Lung (tissue), 12 donors: Measurements from ENCODE around the gene FASN. TPM values are rescaled to one million over a fixed set of nuclear protein-coding genes. Genes with fewer than 3 reads are reported as not detected.

Experiments
- ATAC-seq: fragments of 200-7000 bp; cut with Tn5 transposase; one replicate; pipeline ENCODE4 v1.9.1; 2020; ENCODE audit warnings: moderate number of reproducible peaks; ENCODE audit not compliant: insufficient read depth, low FRiP score
- DNase-seq, 3 donors: peaks; one replicate each; pipeline ENCODE4 v3.0.0-alpha.2; 2013 to 2017
- H3K27ac ChIP-seq, 2 donors: one replicate each; pipeline ENCODE4 v1.5.1; 2013; ENCODE audit warnings: mild to moderate bottlenecking in 2 of 2, moderate library complexity in 2 of 2, control low read depth in 1 of 2, inconsistent platforms in 1 of 2, low read depth in 1 of 2, low read length in 1 of 2
- H3K27me3 ChIP-seq, 3 donors: one replicate each; pipeline ENCODE4 v1.5.1; 2013; ENCODE audit warnings: low read length in 2 of 3; ENCODE audit not compliant: control insufficient read depth in 3 of 3, insufficient read depth in 3 of 3
- H3K36me3 ChIP-seq, 4 donors: one replicate each; pipeline ENCODE4 v1.5.1; 2013; ENCODE audit warnings: low read length in 4 of 4, mild to moderate bottlenecking in 1 of 4, moderate library complexity in 1 of 4; ENCODE audit not compliant: control insufficient read depth in 4 of 4, insufficient read depth in 4 of 4
- H3K4me1 ChIP-seq, 5 donors: one replicate each; pipeline ENCODE4 v1.5.1; 2013; ENCODE audit warnings: low read length in 5 of 5, mild to moderate bottlenecking in 2 of 5, moderate library complexity in 1 of 5; ENCODE audit not compliant: control insufficient read depth in 5 of 5, insufficient read depth in 5 of 5
- H3K4me3 ChIP-seq: one replicate; pipeline ENCODE4 v1.5.1; 2013; ENCODE audit warnings: mild to moderate bottlenecking, control low read depth, moderate library complexity
- H3K9ac ChIP-seq, 2 donors: one replicate each; pipeline ENCODE4 v1.5.1; 2013; ENCODE audit warnings: low read length in 2 of 2, control low read depth in 1 of 2; ENCODE audit not compliant: insufficient read depth in 1 of 2
- H3K9me3 ChIP-seq, 4 donors: one replicate each; pipeline ENCODE4 v1.5.1; 2013; ENCODE audit warnings: low read length in 3 of 4, mild to moderate bottlenecking in 1 of 4, moderate library complexity in 1 of 4; ENCODE audit not compliant: control insufficient read depth in 4 of 4, insufficient read depth in 3 of 4
- WGBS, 2 donors: extraction: QIAGEN DNeasy Blood & Tissue Kit; methylation state at CpG; one replicate each; pipeline ENCODE4 v1.1.7; 2013; 5-methylcytosine and 5-hydroxymethylcytosine counted together
- polyA plus RNA-seq, 2 donors: library from polyadenylated mRNA; stranded (reverse); fragments of 200-250 nt; gene quantifications; one replicate each; pipeline ENCODE4 v1.2.1, GENCODE V29; 2013
- total RNA-seq, 2 donors: library from RNA; depleted of rRNA in 1 of 2; stranded (reverse); fragments of >200 nt in 1 of 2; gene quantifications; one replicate each; pipeline ENCODE4 v1.2.1, GENCODE V29; 2014 to 2021
- TF ChIP-seq, protein P1 (sequence below): IDR thresholded peaks from 2 replicates; pipeline ENCODE4 v1.5.1; 2012; ENCODE audit warnings: mild to moderate bottlenecking; ENCODE audit errors: control extremely low read depth, extremely low read depth
- donor health status: control.
- donor health status: control.
- donor health status: Bipolar disorder and iron deficiency.
- donor health status: healthy.
- donor health status: DM: yes; HTN: yes; CAD: no.

The FASN gene
- total and polyA plus RNA-seq, 4 donors: 46.2 to 604 (median 212) TPM

DNA sequence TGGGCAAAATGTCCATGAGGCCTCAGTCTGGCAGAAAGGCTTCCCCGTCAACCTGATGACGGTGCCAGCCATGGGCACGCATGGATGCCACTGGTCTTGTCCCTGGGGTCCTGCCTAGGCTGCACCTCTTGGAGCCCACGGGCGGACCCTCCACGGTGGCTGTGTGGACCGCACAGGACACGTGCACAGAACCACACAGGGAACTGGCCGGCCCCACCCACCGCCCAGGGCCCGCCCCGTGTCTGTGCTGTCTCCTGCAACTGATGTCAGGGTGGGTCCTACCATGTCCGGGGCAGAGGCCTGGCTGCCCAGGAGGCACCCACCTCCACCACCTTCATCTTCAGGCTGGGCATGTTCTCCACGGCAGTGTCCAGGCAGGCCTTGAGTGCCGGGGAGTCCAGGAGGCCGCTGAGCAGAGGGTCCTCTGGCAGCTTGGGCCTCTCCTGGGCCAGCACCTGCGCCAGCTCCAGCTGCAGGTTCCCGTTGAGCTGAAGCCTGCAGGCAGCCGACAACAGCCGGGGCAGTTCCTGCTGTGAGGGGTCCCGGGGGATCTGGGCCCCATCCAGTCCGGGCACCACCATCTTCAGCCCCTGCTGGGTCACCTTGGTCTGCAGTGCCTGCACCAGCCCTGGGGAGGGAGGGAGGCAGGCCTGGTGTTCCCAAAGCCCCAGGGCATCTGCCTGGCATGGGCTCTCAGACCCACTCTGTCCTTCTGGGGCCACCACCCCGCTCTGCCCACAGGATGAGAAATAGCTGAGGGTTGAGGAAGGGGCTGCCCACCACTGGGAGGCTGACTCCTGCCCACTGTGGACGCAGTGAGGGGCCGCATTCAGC, 11.9 kb downstream of the FASN start:
- Histone ChIP-seq H3K27ac (no peak overlapping the region), H3K27me3 (no peaks in the 10 kb centered on the region), H3K4me3 (no peak overlapping the region), H3K36me3 (peaks cover 4 to 99% (median 20%) of the 10 kb centered on the region in 4 donors), H3K4me1 (no peaks in the 10 kb centered on the region), H3K9me3 (no peaks in the 10 kb centered on the region), H3K9ac (no peak overlapping the region)
- WGBS, 2 donors: 90 to 94% methylated on average over 25 of the region's 25 CpGs
- ATAC-seq (no peak), DNase-seq (no peak)
- TF ChIP-seq, protein P1, sequence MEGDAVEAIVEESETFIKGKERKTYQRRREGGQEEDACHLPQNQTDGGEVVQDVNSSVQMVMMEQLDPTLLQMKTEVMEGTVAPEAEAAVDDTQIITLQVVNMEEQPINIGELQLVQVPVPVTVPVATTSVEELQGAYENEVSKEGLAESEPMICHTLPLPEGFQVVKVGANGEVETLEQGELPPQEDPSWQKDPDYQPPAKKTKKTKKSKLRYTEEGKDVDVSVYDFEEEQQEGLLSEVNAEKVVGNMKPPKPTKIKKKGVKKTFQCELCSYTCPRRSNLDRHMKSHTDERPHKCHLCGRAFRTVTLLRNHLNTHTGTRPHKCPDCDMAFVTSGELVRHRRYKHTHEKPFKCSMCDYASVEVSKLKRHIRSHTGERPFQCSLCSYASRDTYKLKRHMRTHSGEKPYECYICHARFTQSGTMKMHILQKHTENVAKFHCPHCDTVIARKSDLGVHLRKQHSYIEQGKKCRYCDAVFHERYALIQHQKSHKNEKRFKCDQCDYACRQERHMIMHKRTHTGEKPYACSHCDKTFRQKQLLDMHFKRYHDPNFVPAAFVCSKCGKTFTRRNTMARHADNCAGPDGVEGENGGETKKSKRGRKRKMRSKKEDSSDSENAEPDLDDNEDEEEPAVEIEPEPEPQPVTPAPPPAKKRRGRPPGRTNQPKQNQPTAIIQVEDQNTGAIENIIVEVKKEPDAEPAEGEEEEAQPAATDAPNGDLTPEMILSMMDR: no peak

DNA sequence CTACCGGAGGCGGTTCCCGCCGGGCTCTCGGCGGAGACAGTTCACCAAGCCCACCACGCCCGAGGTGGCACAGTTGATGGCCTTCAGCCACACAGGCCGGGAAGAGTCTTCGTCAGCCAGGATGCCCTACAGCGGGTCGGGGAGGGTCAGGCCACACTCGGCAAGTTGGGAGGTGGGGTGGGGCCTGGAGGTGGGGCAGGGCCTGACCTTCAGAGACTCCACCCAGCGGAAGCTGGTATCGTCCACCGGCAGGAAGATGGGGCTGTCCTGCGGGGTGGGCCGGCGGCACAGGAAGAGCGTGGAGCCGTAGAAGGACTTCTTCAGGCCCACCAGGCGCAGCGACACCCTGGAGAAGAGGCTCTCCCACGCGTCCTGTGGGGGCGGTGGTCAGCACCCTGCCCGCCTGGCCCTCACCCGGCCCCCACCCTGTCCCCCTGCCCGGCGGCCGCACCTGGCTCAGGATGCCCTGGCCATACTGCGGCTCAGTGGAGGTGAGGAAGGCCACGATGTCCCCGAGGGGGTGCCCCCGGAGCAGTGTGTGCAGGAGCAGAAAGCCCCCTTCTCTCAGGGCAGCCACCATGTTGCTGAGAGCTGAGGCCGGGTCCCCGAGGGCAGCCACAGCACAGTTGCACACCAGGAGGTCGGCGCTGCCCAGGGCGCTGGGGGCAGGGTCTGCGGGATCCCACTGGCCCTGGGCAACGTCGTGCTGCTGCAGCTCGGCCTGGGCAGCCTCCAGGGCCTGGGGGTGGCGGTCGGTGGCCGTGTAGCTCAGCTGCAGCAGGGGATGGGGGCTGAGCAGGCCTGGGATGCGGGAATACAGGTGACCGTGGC, 12.8 kb downstream of the FASN start:
- Histone ChIP-seq H3K4me1 (no peaks in the 10 kb centered on the region), H3K9me3 (no peaks in the 10 kb centered on the region), H3K27ac (no peak overlapping the region), H3K27me3 (no peaks in the 10 kb centered on the region), H3K36me3 (peaks cover 4 to 99% (median 20%) of the 10 kb centered on the region in 4 donors), H3K4me3 (no peak overlapping the region), H3K9ac (no peak overlapping the region)
- ATAC-seq (no peak), DNase-seq (no peak)
- TF ChIP-seq, protein P1: no peak
- 89 to 90% methylated on average over 44 to 49 of the region's 49 CpGs for WGBS, 2 donors

DNA sequence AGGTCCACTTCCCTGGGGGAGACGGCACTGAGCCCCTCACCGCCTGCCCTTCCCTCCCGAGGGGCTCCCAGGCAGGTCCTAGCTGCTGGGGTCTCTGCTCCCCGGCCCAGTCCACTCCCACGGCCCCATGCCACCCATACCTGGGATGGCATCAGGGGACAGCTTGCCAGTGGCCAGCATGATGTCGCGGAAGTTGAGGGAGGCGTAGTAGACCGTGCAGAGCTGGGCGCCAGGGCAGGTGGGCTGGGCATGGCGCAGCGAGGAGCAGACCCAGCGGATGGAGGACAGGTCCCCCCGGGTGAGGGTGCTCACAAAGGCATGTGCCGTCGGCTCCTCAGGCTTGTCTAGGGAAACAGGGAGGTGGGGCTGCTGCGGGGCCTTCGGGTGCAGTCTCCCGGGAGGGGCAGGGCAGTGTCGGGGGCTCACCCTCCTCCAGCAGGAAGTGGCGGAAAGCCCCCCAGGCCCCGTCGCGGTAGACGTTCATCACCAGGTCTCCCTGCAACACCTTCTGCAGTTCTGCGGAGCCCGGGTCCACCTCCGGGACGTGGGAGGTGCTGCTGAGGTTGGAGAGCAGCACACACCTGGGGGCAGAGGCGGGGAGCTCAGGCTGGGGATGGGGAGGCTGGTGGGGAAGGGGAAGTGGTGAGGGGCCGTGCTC, 13.5 kb downstream of the FASN start:
- WGBS, 2 donors: 93 to 94% methylated on average over 31 of the region's 31 CpGs
- Histone ChIP-seq H3K4me1 (no peaks in the 10 kb centered on the region), H3K9ac (no peak overlapping the region), H3K9me3 (no peaks in the 10 kb centered on the region), H3K27ac (no peak overlapping the region), H3K27me3 (no peaks in the 10 kb centered on the region), H3K36me3 (peaks cover 4 to 98% (median 20%) of the 10 kb centered on the region in 4 donors), H3K4me3 (no peak overlapping the region)
- DNase-seq: no peak
- TF ChIP-seq, protein P1: no peak
- ATAC-seq: no peak
